Adrenal gland (tissue), 12 donors: ENCODE measurements around the gene INS. TPM values are rescaled to one million over a fixed set of nuclear protein-coding genes. Genes with fewer than 3 reads are reported as not detected.

Experiments used
- DNase-seq, 7 donors: peaks; one replicate each; pipeline ENCODE4 v3.0.0-alpha.2; 2019 to 2020
- H3K27ac ChIP-seq, 5 donors: fragments of 200-600 bp; sonication (generic) in 4 of 5; 1 replicate in 3 of 5; 2 replicates in 2 of 5; pipeline versions ENCODE4 v1.5.1 to v1.8.0; 2016 to 2020; ENCODE audit warnings: mild to moderate bottlenecking in 1 of 5
- H3K27me3 ChIP-seq: fragments of 200-600 bp; 2 replicates; pipeline ENCODE4 v1.8.0; 2021
- H3K36me3 ChIP-seq, 2 donors: fragments of 200-600 bp; replicated peaks in 1 of 2; 1 replicate in 1 of 2; 2 replicates in 1 of 2; pipeline versions ENCODE4 v1.5.1 to v1.8.0; 2018 to 2022
- H3K4me1 ChIP-seq, 2 donors: fragments of 200-600 bp; replicated peaks in 1 of 2; 1 replicate in 1 of 2; 2 replicates in 1 of 2; pipeline versions ENCODE4 v1.5.1 to v1.8.0; 2018 to 2021
- H3K4me3 ChIP-seq, 4 donors: fragments of 200-600 bp; sonication (generic) in 3 of 4; one replicate each; pipeline ENCODE4 v1.5.1; 2016 to 2018
- H3K9me3 ChIP-seq, 3 donors: fragments of 200-600 bp; sonication (generic) in 1 of 3; replicated peaks in 1 of 3; 1 replicate in 2 of 3; 2 replicates in 1 of 3; pipeline versions ENCODE4 v1.5.1 to v1.8.0; 2016 to 2021
- CTCF ChIP-seq, 6 experiments: fragments of 450-650 bp in 4 of 6; fragments of 200-600 bp in 2 of 6; sonication (generic) in 1 of 6; IDR thresholded peaks; 1 replicate in 5 of 6; 2 replicates in 1 of 6; pipeline versions ENCODE4 v1.5.1 to v1.8.0; 2016 to 2021; ENCODE audit warnings: antibody characterized with exemption in 6 of 6, mild to moderate bottlenecking in 2 of 6, moderate library complexity in 1 of 6
- POLR2A ChIP-seq, 2 donors: fragments of 450-650 bp; IDR thresholded peaks; one replicate each; pipeline ENCODE4 v1.6.1; 2017; ENCODE audit warnings: antibody characterized with exemption in 2 of 2, mild to moderate bottlenecking in 2 of 2, moderate library complexity in 1 of 2
- WGBS, 4 donors: extraction: QIAGEN DNeasy Blood & Tissue Kit in 2 of 4; methylation state at CpG; one replicate each; pipeline versions ENCODE4 v1.1.5 to v1.1.7; 2013 to 2017; 5-methylcytosine and 5-hydroxymethylcytosine counted together
- intact Hi-C, 2 donors: fragments of 100-400 bp; cut with DNase I; formaldehyde crosslinking; loops; one replicate each; pipeline versions ENCODE4 v1.14.1 to v1.15.0; 2022 to 2023
- polyA plus RNA-seq, 3 donors: library from polyadenylated mRNA; stranded (reverse); fragments of 200-250 nt in 2 of 3; fragments of 350-450 nt in 1 of 3; fragmentation: Illumina TruSeq in 1 of 3; extraction: RNeasy Lipid Tissue Mini Kit (QIAGEN cat#74804) in 1 of 3; gene quantifications; one replicate each; pipeline ENCODE4 v1.2.3, GENCODE V29; 2013 to 2014
- total RNA-seq, 9 donors: library from RNA; depleted of rRNA in 4 of 9; stranded (reverse); fragments of >200 nt in 4 of 9; fragments of 120-200 nt in 1 of 9; fragmentation: NEBNext Ultra II Directional in 1 of 9; extraction: Animal tissue kit (Norgen Biotek cat#: 25700) in 1 of 9; gene quantifications; one replicate each; pipeline versions ENCODE4 v1.1.0 to v1.2.4, GENCODE V29; 2013 to 2023
- donor health status: healthy with polysubstance abuse.
- donor health status: Bipolar disorder and iron deficiency.
- donor health status: DM: yes; HTN: yes; CAD: no.
- donor health status: DM: no; HTN: no; CAD: no.
- donor health status: DM: no; HTN: no; CAD: no.
- donor health status: DM: yes; HTN: yes; CAD: no.

Gene INS
- total and polyA plus RNA-seq, 12 donors: 0.72 to 45.2 (median 6.5) TPM; not detected in 8

GRCh38 chr11:2144544-2145248 lies 16.3 kb downstream of the INS start:
- no peak overlapping the region for H3K27ac ChIP-seq
- DNase-seq: no peak
- intact Hi-C loops: no loop called here
- H3K9me3 ChIP-seq: no peaks in the 10 kb centered on the region
- TF ChIP-seq CTCF (IDR thresholded peaks at IDR 0.05): no peak
- TF ChIP-seq POLR2A (IDR thresholded peaks at IDR 0.05): no peak
- H3K4me3 ChIP-seq: no peak overlapping the region
- no peaks in the 10 kb centered on the region for H3K36me3 ChIP-seq
- WGBS, 4 donors: 19 to 56% (median 24%) methylated on average over 4 to 18 of the region's 18 CpGs
- H3K27me3 ChIP-seq: peaks cover 62% of the 10 kb centered on the region
- H3K4me1 ChIP-seq: no peaks in the 10 kb centered on the region

GRCh38 chr11:2143799-2144543 lies 17.0 kb downstream of the INS start:
- intact Hi-C loops: no loop called here
- peaks cover 65% of the 10 kb centered on the region for H3K27me3 ChIP-seq
- no peaks in the 10 kb centered on the region for H3K36me3 ChIP-seq
- TF ChIP-seq CTCF (IDR thresholded peaks at IDR 0.05): no peak
- H3K9me3 ChIP-seq: no peaks in the 10 kb centered on the region
- 3 to 7% (median 6%) methylated on average over 42 to 72 of the region's 72 CpGs for WGBS, 4 donors
- no peak overlapping the region for H3K4me3 ChIP-seq
- H3K4me1 ChIP-seq: no peaks in the 10 kb centered on the region
- DNase-seq: no peak
- no peak overlapping the region for H3K27ac ChIP-seq

- Histone ChIP-seq H3K9me3 (no peaks in the 10 kb centered on the region), H3K27me3 (peaks cover 65% of the 10 kb centered on the region), H3K4me3 (no peak overlapping the region), H3K27ac (no peak overlapping the region), H3K4me1 (no peaks in the 10 kb centered on the region), H3K36me3 (no peaks in the 10 kb centered on the region)
- WGBS, 4 donors: 11 to 26% (median 15%) methylated on average over 12 of the region's 12 CpGs
- intact Hi-C loops: no loop called here
- DNase-seq: no peak
- no peak for TF ChIP-seq POLR2A (IDR thresholded peaks at IDR 0.05)
- no peak for TF ChIP-seq CTCF (IDR thresholded peaks at IDR 0.05)
Observed at GRCh38 chr11:2143477-2143798, 17.6 kb downstream of the INS start.

GRCh38 chr11:2142762-2143202 lies 18.2 kb downstream of the INS start:
- Histone ChIP-seq H3K4me1 (no peaks in the 10 kb centered on the region), H3K4me3 (no peak overlapping the region), H3K27ac (no peak overlapping the region), H3K9me3 (no peaks in the 10 kb centered on the region), H3K27me3 (peaks cover 63% of the 10 kb centered on the region), H3K36me3 (no peaks in the 10 kb centered on the region)
- intact Hi-C loops: no loop called here
- TF ChIP-seq POLR2A (IDR thresholded peaks at IDR 0.05) (no peak), CTCF (IDR thresholded peaks at IDR 0.05) (no peak)
- DNase-seq: no peak
- 14 to 25% (median 17%) methylated on average over 6 of the region's 6 CpGs for WGBS, 4 donors
